A549 (cell line): Measurements from ENCODE around the gene SHISAL1.

ENCODE experiments used
- CBX2 ChIP-seq: fragments of 200-600 bp; sonication (generic); IDR thresholded peaks from 2 replicates; pipeline ENCODE4 v1.6.1; 2016; ENCODE audit warnings: low read depth, mild to moderate bottlenecking, borderline replicate concordance
- CEBPB ChIP-seq, 2 experiments: fragments of >200 bp in 1 of 2; sonication (Bioruptor Twin) in 1 of 2; formaldehyde crosslinking in 1 of 2; IDR thresholded peaks; 2 replicates each; pipeline ENCODE4 v1.6.1; 2012 to 2016
- EP300 ChIP-seq, 2 experiments: fragments of >200 bp; sonication (Bioruptor Twin); formaldehyde crosslinking; IDR thresholded peaks; 2 replicates in 1 of 2; 3 replicates in 1 of 2; pipeline ENCODE4 v1.6.1; 2016 to 2017
- HDAC2 ChIP-seq: fragments of 200-600 bp; sonication (generic); IDR thresholded peaks from 2 replicates; pipeline ENCODE4 v1.6.1; 2016
- HOXB5 ChIP-seq: fragments of 250-450 bp; sonication (Bioruptor Pico); IDR thresholded peaks from 2 replicates; pipeline ENCODE4 v1.5.0; 2020; ENCODE audit warnings: mild to moderate bottlenecking, moderate library complexity
- MAFK ChIP-seq: fragments of 450-650 bp; IDR thresholded peaks from 2 replicates; pipeline ENCODE4 v1.6.1; 2014; ENCODE audit not compliant: partially characterized antibody
- MYC ChIP-seq: IDR thresholded peaks from 2 replicates; pipeline ENCODE4 v1.6.1; 2012; ENCODE audit warnings: mild to moderate bottlenecking, inconsistent platforms, low read length, improper control_type of control experiment, borderline replicate concordance
- RAD21 ChIP-seq, 2 experiments: fragments of >200 bp in 1 of 2; sonication (Bioruptor Twin) in 1 of 2; formaldehyde crosslinking in 1 of 2; IDR thresholded peaks in 1 of 2; conservative IDR thresholded peaks in 1 of 2; 2 replicates in 1 of 2; 3 replicates in 1 of 2; pipeline ENCODE4 v1.6.1; 2012 to 2018; ENCODE audit warnings: inconsistent platforms in 1 of 2
- TF ChIP-seq, protein P1 (sequence below): fragments of >200 bp; sonication (Bioruptor Twin); formaldehyde crosslinking; IDR thresholded peaks from 3 replicates; pipeline ENCODE4 v1.5.1; 2016

DNA sequence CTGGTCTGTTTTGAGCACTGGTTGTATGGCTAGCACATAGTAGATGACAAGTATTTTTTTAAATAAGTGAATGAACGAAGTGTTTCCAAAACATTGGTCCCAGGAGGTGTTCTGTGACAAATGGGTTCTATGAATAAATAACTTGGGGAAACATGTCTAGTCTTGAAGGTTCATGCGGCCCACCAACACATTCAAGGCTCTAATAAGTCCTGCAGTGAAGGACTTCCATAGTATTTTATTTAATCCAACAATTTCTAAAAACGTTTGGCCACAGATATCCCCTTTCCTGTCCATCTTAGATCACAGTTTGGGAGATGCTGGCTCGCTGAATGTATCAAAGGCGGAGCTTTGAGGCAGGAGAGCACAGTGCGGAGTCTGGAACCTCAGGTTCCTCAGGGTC is 109.5 kb downstream of the SHISAL1 start:
- TF ChIP-seq, protein P1, sequence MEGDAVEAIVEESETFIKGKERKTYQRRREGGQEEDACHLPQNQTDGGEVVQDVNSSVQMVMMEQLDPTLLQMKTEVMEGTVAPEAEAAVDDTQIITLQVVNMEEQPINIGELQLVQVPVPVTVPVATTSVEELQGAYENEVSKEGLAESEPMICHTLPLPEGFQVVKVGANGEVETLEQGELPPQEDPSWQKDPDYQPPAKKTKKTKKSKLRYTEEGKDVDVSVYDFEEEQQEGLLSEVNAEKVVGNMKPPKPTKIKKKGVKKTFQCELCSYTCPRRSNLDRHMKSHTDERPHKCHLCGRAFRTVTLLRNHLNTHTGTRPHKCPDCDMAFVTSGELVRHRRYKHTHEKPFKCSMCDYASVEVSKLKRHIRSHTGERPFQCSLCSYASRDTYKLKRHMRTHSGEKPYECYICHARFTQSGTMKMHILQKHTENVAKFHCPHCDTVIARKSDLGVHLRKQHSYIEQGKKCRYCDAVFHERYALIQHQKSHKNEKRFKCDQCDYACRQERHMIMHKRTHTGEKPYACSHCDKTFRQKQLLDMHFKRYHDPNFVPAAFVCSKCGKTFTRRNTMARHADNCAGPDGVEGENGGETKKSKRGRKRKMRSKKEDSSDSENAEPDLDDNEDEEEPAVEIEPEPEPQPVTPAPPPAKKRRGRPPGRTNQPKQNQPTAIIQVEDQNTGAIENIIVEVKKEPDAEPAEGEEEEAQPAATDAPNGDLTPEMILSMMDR = no peak
- no peak for TF ChIP-seq MYC
- no peak for TF ChIP-seq CBX2
- no peak for TF ChIP-seq HOXB5 (CRISPR knock-in tag)
- TF ChIP-seq CEBPB (IDR thresholded peaks at IDR 0.05) = no peak
- no peak for TF ChIP-seq HDAC2
- no peak for TF ChIP-seq EP300 (IDR thresholded peaks at IDR 0.05)
- TF ChIP-seq RAD21 (conservative IDR thresholded peaks at IDR 0.05 in 1 of 2, IDR thresholded peaks at IDR 0.05 in 1 of 2) = no peak
- TF ChIP-seq MAFK = no peak
